HepG2 (cell line): ENCODE measurements around the gene RNASE7.

Source experiments
- CTCF ChIP-seq: sonication (generic); formaldehyde crosslinking; IDR thresholded peaks from 2 replicates; pipeline ENCODE4 v1.5.0; 2020; ENCODE audit warnings: mild to moderate bottlenecking, missing genetic modification reagents, moderate library complexity
- GTF2F1 ChIP-seq: fragments of 150-350 bp; IDR thresholded peaks from 2 replicates; pipeline ENCODE4 v1.6.1; 2014; ENCODE audit warnings: low read length
- HCFC1 ChIP-seq: fragments of 150-350 bp; IDR thresholded peaks from 2 replicates; pipeline ENCODE4 v1.6.1; 2014; ENCODE audit warnings: low read depth, low read length
- MXI1 ChIP-seq: IDR thresholded peaks from 3 replicates; pipeline ENCODE4 v1.6.1; 2012; ENCODE audit warnings: low read depth, low read length, inconsistent platforms, borderline replicate concordance
- NFE2L1 ChIP-seq: sonication (generic); formaldehyde crosslinking; IDR thresholded peaks from 2 replicates; pipeline ENCODE4 v1.4.0; 2020; ENCODE audit warnings: missing genetic modification reagents, mild to moderate bottlenecking, borderline replicate concordance
- PBX2 ChIP-seq: IDR thresholded peaks from 2 replicates; pipeline ENCODE4 v1.6.1; 2016; ENCODE audit warnings: control low read depth
- POLR2AphosphoS5 ChIP-seq: IDR thresholded peaks from 2 replicates; pipeline ENCODE4 v1.6.1; 2012; ENCODE audit warnings: low read depth, low read length
- SKIL ChIP-seq: sonication (generic); formaldehyde crosslinking; IDR thresholded peaks from 2 replicates; pipeline ENCODE4 v1.8.0; 2022; ENCODE audit warnings: missing genetic modification reagents, mild to moderate bottlenecking, moderate library complexity, borderline replicate concordance
- SOX6 ChIP-seq, 2 experiments: fragments of 450-650 bp in 1 of 2; sonication (generic) in 1 of 2; formaldehyde crosslinking in 1 of 2; IDR thresholded peaks; 2 replicates each; pipeline versions ENCODE4 v1.4.0 to v1.6.1; 2017 to 2020; ENCODE audit warnings: antibody characterized with exemption in 1 of 2, mild to moderate bottlenecking in 1 of 2, missing genetic modification reagents in 1 of 2
- ZFP90 ChIP-seq: sonication (generic); formaldehyde crosslinking; IDR thresholded peaks from 2 replicates; pipeline ENCODE4 v1.8.0; 2022; ENCODE audit warnings: missing genetic modification reagents, mild to moderate bottlenecking, inconsistent platforms, borderline replicate concordance
- ZNF274 ChIP-seq: sonication (generic); formaldehyde crosslinking; IDR thresholded peaks from 2 replicates; pipeline ENCODE4 v1.5.1; 2020; ENCODE audit warnings: mild to moderate bottlenecking, missing genetic modification reagents
- ZUFSP ChIP-seq: sonication (generic); formaldehyde crosslinking; IDR thresholded peaks from 2 replicates; pipeline ENCODE4 v1.9.0; 2021; ENCODE audit warnings: missing genetic modification reagents, mild to moderate bottlenecking, borderline replicate concordance

- TF ChIP-seq CTCF (CRISPR knock-in tag) (peak; percentile 88), SOX6 (IDR thresholded peaks at IDR 0.05) (no peak), SOX6 (CRISPR knock-in tag; IDR thresholded peaks at IDR 0.05) (no peak), MXI1 (no peak), NFE2L1 (CRISPR knock-in tag) (peak; percentile 57; the same call in 1 of the 2 replicates), POLR2AphosphoS5 (no peak), GTF2F1 (no peak), SKIL (CRISPR knock-in tag) (no peak), ZUFSP (no peak), ZNF274 (peak; percentile 46; the same call in 1 of the 2 replicates), PBX2 (CRISPR knock-in tag) (no peak), ZFP90 (no peak; the same call in 1 of the 2 replicates), HCFC1 (no peak)
Measured at GRCh38 chr14:21068521-21069387, 26.6 kb downstream of the RNASE7 start.
